ENCODE results near the gene SLC5A4. TPM values are rescaled to one million over a fixed set of nuclear protein-coding genes. Genes with fewer than 3 reads are reported as not detected.
"Not testable (repeated sequence)": the region's sequence is repeated elsewhere in the genome, so short reads cannot be mapped to it uniquely, and the experiment has no call there.

SLC5A4 gene
- total RNA-seq, 1 donor from 2014 or later: 2.7 TPM

DNA sequence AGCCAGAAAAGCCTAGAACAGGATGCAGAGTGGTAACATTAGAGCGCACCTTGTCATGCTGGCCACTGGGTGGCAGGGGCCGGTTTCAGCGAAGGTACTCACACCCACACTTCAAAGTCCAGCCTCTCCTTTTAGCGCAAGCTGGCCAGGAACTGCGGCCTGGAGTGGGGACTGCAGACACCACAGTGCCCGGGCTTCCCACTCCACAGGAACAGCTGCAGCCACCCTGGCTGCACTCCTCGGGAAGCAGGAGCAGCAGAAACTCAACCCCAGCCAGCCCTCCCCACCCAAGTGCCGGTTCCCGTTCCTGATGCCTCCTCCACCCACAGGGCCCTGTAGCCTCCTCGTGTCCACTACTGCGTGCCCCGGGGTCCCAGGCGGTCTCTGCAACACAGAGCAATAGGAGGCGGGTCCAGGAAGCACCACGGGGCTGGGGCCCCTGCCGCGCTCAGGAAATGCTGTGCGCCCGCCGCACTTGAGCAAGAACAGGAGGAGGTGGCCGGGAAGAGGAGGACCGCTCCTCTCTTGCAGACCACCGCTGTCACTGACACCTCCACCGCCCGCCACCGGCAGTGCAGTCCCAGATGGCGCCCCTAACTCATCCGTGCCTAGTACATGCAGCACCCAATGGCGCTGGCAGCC is 52.5 kb downstream of the SLC5A4 start:
- DNase-seq (ENCODE audit: extremely low read depth, low read depth, low spot score): no peak

DNA sequence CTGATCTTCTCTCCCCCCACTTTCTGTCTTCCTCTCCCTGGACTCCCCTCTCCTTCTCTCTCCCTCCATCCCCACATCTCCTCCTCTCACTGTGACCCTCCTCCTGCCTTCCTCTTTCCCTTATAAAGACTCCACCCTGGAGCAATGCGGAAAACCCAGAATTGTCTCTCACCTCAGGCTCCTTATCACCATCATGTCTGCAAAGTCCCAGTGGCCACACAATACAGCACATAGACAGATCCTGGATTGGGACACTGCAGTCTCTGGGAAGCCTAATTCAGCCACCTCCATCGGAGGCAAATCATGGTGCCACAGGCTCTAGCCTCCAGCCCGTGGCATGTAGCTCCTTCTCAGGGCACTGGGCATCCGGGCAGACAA is 53.0 kb downstream of the SLC5A4 start:
- no peak for DNase-seq (ENCODE audit: extremely low read depth, low read depth, low spot score)

DNA sequence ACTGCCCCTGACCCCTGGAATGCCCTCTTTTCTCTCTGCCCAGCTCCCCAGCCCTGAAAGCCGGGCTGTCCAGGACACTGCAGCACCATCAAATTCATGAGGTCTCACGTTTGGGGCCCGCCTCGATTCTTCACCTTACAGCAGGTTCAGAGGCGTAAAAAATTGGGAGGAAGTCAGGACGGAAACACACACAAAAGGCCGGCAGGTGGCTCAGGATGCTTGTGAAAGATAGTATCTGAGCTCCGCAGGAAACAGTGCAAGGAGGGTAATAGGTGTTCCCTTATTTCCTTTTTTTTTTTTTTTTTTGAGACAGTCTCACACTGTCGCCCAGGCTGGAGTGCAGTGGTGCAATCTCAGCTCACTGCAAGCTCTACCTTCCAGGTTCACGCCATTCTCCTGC is 54.4 kb downstream of the SLC5A4 start:
- no peak for DNase-seq (ENCODE audit: extremely low read depth, low read depth, low spot score)

DNA sequence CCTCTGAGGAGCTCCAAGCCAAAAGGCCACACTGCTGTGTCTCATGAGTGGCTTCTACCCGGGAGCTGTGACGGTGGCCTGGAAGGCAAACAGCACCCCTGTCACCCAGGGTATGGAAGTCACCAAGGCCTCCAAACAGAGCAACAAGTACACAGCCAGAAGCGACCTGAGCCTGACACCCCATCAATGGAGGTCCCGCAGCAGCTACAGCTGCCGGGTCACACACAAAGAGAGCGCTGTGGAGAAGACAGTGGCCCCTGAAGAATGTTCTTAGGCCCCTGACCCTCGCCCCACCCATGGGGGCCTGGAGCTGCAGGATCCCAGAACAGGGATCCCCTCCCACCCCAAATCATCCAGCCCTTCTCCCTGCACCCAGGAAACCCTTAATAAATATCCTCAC is 55.2 kb downstream of the SLC5A4 start:
- DNase-seq (ENCODE audit: extremely low read depth, low read depth, low spot score): no peak

DNA sequence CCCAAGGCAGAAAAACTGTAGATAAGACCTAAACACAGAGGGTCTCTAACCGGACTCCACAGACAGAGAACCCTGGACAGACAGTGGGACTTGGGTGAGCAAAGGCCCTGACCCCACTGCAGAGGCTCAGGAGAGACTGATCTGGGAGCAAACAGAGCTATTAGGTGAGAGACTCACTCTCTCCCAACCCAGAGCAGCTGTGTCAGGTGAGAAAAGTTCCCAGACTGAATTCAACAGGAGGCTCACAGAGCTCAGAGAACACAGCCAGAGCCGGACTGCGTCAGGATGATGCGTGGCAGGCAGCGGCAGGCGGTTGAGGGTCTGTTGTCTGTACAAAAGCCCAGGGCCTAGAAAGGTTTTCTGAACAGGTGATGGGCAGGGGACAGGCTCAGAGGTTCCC is 55.8 kb downstream of the SLC5A4 start:
- DNase-seq (ENCODE audit: extremely low read depth, low read depth, low spot score): no peak

DNA sequence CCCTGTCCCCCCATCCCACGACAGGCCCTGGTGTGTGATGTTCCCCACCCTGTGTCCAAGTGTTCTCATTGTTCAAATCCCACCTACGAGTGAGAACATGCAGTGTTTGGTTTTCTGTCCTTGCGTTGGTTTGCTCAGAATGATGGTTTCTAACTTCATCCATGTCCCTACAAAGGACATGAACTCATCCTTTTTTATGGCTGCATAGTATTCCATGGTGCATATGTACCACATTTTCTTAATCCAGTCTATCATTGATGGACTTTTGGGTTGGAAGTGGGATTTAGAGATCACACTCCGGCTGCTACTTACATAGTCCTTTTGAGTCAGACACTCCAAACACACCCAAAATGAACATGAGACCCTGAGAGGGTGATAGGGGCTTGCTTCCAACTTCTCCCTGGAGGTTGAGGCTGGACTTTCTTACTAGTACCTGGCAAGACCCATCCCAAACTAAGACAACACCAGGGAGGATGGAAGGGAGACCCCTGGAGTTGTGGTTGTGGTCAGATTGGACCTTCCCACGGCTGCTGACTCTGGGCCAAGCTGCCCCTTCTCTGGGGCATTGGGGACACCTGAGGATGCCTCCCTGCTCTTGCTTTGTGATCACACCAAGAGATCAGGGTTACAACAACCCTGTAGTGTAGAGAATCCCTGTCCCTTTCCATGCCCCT is 57.5 kb downstream of the SLC5A4 start:
- not testable (repeated sequence) for DNase-seq (ENCODE audit: extremely low read depth, low read depth, low spot score)

DNA sequence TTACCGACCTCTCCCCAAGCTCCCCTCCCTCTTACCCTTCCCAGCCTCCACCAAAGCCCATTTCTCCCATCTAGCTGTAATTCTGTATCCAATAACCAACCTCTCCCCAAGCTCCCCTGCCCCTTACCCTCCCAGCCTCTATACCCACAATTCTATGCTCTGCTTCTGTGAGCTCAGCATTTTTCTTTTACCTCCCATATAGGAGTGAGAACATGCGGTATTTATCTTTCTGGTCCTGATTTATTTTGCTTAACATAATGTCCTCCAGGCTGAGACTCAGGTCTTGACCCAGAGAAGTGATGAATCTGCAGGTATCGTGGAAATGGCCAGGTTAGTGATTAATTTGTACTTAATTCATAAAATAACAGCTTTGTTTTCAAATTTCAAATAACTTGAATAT is 59.2 kb downstream of the SLC5A4 start:
- DNase-seq (ENCODE audit: extremely low read depth, low read depth, low spot score): not testable (repeated sequence)

DNA sequence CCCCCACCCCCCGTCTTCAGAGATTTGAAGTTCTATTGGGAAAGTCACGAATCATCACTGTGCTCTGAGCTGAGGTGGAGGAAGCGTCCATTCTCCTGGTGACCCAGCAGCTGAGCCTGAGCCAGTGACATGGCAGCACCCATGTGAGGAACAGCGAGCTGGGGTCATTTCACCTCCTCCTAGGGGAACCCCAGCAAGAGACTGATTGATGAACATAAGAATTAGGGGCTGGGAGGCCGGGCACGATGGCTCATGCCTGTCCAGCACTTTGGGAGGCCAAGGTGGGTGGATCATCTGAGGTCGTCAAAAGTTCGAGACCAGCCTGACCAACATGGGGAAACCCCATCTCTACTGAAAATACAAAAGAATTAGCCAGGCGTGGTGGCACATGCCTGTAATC is 61.8 kb downstream of the SLC5A4 start:
- not testable (repeated sequence) for DNase-seq (ENCODE audit: extremely low read depth, low read depth, low spot score)

DNA sequence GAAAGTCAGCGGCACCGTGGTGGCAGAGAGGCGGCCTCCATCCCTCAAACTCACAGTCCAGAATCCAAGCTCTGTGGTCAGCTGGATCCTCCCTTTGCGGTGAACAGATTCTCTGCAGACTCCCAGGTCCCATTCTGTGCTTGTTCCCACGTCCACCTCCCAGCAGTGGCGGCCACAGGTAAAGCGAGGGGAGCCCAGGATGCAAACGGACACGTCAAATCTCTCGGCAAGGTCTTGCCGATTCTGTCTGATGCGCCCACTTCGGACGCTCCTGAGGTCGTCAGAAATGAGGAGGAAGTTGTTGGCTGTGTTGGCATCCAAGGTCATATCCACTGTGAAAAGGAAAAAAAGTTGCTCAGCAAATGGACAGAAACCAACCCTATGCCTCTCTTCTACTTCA is 64.1 kb downstream of the SLC5A4 start:
- not testable (repeated sequence) for DNase-seq (ENCODE audit: extremely low read depth, low read depth, low spot score)

DNA sequence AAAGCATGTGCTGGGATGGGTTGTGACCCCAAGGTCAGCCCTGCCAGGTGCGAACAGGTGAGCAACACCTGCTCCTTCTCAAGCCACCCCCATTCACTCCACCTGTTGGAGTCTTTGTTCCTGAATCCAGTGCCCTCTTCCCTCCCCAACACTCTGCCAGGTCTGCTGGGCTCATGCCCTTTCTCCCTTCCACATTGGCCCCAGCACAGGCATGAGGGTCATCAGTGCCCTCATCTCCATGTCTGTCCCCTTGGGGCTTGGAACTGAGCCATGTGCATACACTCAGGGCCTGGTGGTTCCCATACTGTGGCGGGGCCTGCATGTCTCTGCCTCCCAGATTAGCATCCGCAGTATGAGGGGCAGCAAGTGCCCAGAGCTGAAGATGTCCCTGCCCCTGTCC is 69.3 kb downstream of the SLC5A4 start:
- no peak for DNase-seq (ENCODE audit: extremely low read depth, low read depth, low spot score)

DNA sequence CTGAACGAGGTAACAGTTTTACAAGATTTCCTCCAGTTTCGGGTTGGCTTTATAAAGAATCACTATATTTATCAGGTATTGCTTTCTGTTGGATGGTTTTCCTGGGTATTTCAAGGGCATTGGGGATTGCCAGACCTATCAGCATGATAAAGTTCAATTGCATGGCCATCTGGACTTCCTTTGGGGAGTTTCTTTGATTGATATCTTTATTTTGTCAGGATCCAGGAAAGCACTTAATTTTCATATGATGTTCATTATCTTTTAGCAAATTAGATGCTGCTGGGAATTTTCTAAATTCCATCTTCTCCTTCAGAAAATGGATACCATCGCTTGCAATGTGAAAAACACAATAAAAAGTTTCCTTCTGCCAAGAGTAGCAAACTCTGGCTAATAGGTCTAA is 71.5 kb downstream of the SLC5A4 start:
- DNase-seq (ENCODE audit: extremely low read depth, low read depth, low spot score): no peak

DNA sequence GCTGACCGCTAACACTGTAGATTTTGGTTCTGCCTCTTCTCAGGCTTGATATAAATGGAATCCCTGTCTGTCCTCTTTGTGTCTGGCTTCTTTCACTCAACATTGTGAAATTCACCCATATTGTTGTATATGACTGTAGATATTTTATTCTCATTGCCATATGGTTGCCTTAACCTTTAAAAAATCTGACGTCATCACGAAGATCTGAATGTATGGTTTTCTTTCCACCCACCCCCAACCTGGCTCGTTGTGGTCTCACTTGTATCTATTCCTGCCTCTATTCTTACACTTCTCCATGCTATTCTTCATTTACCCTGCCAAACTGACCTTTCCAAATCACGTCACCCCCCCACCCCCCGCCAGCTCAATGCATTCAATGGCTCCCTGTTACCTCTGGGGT is 74.1 kb downstream of the SLC5A4 start:
- no peak for DNase-seq (ENCODE audit: extremely low read depth, low read depth, low spot score)

DNA sequence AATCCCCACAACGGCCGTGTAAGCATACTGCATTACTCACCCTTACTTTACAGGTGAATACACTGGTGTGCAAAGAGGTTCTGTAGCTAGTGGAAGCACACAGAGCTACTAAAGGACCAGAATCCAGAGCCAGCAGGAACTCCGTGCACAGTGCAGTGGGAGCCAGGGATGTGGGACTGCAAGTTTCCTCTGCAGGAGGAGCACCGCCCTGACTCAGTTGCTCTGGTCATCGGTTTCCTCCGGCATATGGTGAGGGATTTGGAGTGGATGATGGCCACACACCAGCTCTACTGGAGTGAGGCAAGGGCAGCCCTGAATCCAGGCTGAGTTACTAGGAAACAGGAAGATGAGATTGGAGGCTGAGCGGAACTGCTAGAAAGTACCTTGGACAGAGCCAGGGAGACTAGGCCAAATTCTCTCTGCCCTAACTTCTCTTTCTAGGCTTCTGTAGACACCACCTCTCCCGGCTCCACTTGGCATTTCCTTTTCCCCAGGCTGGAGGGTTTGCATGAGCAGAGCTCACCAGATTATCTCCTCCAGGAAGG is 77.9 kb downstream of the SLC5A4 start:
- DNase-seq (ENCODE audit: extremely low read depth, low read depth, low spot score): no peak

DNA sequence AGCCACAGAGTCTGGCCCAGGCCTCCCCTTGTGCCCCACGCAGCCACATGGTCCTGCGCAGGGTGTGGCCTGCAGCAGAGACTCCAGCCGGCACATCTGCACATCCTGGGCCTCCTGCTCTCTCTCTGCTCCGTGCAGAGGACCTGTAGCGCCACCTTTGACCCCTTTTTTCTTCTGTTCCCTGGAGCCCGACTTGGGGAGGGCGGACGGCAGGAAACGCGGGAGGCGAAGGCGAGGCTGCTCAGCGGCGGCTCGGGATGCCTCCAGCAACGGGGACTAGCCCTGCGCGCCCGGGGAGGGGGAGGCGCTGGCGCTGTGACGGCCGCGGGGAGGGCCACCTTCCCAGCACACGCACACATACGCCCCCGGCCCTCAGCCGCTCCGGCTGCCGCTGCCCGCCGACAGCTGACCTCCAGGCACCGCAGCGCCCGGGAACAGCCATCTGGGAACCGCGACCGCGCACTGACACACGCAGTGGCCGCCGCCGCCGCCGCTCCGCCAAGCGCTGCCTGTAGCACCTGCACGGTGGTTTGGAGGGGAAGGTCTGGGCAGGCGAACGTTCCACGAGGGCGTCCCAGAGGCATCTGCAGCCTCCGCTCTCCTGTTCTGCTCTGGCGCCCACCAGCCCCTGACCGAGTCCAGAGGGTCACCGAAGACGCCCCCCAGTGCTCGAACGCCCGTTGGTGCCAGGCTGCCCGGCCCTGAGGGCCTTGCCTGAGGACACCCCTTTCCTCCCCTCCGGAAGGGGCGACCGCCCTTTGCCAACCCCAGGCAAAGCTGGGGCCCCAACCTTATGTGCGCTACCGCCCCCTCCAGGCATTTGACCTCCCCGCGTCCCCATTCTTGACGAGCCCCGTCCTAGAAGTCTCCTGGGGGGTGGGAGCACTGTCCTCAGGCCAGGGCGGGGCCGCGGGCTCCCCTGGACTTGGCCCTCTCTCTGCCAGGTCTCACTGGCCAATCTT is 79.2 kb downstream of the SLC5A4 start:
- DNase-seq (ENCODE audit: extremely low read depth, low read depth, low spot score): no peak

DNA sequence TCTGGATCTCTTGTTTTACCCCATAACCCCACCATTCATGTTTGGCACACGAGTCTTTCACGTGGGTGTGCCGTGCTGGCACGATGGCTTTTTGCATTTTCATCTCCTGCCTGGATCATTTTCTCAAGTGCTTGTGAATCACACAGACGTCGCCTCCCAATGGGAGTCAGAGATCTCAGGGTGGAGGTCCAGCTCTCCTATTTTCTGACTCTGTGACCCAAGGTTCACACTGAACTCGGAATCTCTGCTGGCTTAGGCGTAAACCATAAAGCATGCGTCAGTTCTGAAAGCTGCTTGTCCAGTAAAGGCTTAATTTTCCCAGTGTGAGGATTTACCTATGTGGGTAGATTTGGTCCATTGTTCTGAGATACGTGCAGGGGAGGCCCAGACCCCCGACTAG is 80.0 kb downstream of the SLC5A4 start:
- DNase-seq (ENCODE audit: extremely low read depth, low read depth, low spot score): no peak

Other genes starting within 250 kb of the SLC5A4 start
- gene SLC5A1, start 212.1 kb downstream of the SLC5A4 start, total RNA-seq: not detected in 2 replicates
- not detected in 2 replicates for gene C22orf42, start 96.0 kb downstream of the SLC5A4 start, total RNA-seq
- gene RFPL2, start 50.3 kb downstream of the SLC5A4 start, total RNA-seq: not detected in 2 replicates
- not detected in 2 replicates for gene RFPL3, start 102.5 kb upstream of the SLC5A4 start, total RNA-seq
- 70.7 and 92.3 TPM in 2 replicates for gene RTCB, start 156.9 kb upstream of the SLC5A4 start, total RNA-seq
- not detected in 2 replicates for gene BPIFC, start 209.1 kb upstream of the SLC5A4 start, total RNA-seq
- gene FBXO7, start 219.5 kb upstream of the SLC5A4 start, total RNA-seq: 82.9 and 101 TPM in 2 replicates